HCT116 (cell line): Measurements from ENCODE around the gene TCF12. TPM values are rescaled to one million over a fixed set of nuclear protein-coding genes. Genes with fewer than 3 reads are reported as not detected.
A peak's percentile ranks its signal among the peaks of the same experiment; 100 is the strongest.

Experiments
- ATAC-seq: fragments of 200-7000 bp; cut with Tn5 transposase; 2 replicates; pipeline ENCODE4 v1.9.1; 2020; ENCODE audit warnings: mild to moderate bottlenecking, moderate library complexity
- BruUV-seq: library from RNA; stranded (reverse); fragments of 400-500 nt; replicated peaks from 2 replicates; lab custom pipeline; 2021; lab: Mats Ljungman, UMichigan
- CTCF ChIA-PET: fragments of 300-600 bp; sonication (Branson Sonifier 250); formaldehyde crosslinking; loops from one replicate; lab custom pipeline; 2021; ENCODE audit warnings: antibody characterized with exemption; lab: Charles Lee
- POLR2A ChIA-PET: fragments of 300-600, 350-600 bp; sonication (Branson Sonifier 250); formaldehyde crosslinking; loops from one replicate; lab custom pipeline; 2021; ENCODE audit warnings: antibody characterized with exemption; lab: Charles Lee
- RAD21 ChIA-PET, 2 experiments: fragments of 300-600 bp; sonication (Branson Sonifier 250); formaldehyde crosslinking; loops; one replicate each; lab custom pipeline; 2023; ENCODE audit warnings: low total read pairs in 2 of 2; ENCODE audit not compliant: uncharacterized antibody in 2 of 2, unreplicated experiment in 2 of 2, low non-redundant PET in 1 of 2; lab: Charles Lee
- DNase-seq: peaks from one replicate; pipeline ENCODE4 v3.0.0-alpha.2; 2010; ENCODE audit warnings: low read depth, low spot score
- H2AFZ ChIP-seq: fragments of 200-600 bp; shearing (Covaris generic), sonication (generic); 2 replicates; pipeline ENCODE4 v1.6.1; 2017; ENCODE audit warnings: low read depth, mixed run types, mixed read lengths, antibody characterized with exemption, low read length; ENCODE audit not compliant: poor library complexity, severe bottlenecking
- H3K27ac ChIP-seq: 2 replicates; pipeline ENCODE4 v1.5.1; 2012; ENCODE audit warnings: low read depth, low read length
- H3K27me3 ChIP-seq: fragments of 200-600 bp; sonication (generic); 2 replicates; pipeline ENCODE4 v1.6.1; 2016; ENCODE audit warnings: mixed run types, low read length, mixed read lengths; ENCODE audit not compliant: insufficient read depth
- H3K36me3 ChIP-seq, 2 experiments: fragments of 200-500 bp in 1 of 2; fragments of 200-600 bp in 1 of 2; sonication (Bioruptor generic) in 1 of 2; sonication (generic) in 1 of 2; 2 replicates each; pipeline versions ENCODE4 v1.5.1 to v1.6.1; 2014 to 2016; ENCODE audit warnings: low read length in 2 of 2, inconsistent platforms in 1 of 2, mixed read lengths in 1 of 2, mixed run types in 1 of 2; ENCODE audit not compliant: insufficient read depth in 2 of 2, control insufficient read depth in 1 of 2
- H3K4me1 ChIP-seq, 2 experiments: fragments of 200-600 bp in 1 of 2; sonication (generic) in 1 of 2; 2 replicates each; pipeline versions ENCODE4 v1.5.1 to v1.6.1; 2012 to 2017; ENCODE audit warnings: low read length in 2 of 2, inconsistent platforms in 1 of 2, mild to moderate bottlenecking in 1 of 2, mixed read lengths in 1 of 2, mixed run types in 1 of 2, moderate library complexity in 1 of 2; ENCODE audit not compliant: insufficient read depth in 2 of 2, control insufficient read depth in 1 of 2
- H3K4me2 ChIP-seq: fragments of 200-600 bp; sonication (generic); 2 replicates; pipeline ENCODE4 v1.6.1; 2017; ENCODE audit warnings: mixed run types, low read length, mixed read lengths
- H3K4me3 ChIP-seq, 2 experiments: fragments of 200-600 bp in 1 of 2; sonication (generic) in 1 of 2; replicated peaks in 1 of 2; 2 replicates each; pipeline ENCODE4 v1.5.1; 2011 to 2016; ENCODE audit warnings: low read length in 2 of 2, control low read depth in 1 of 2, low read depth in 1 of 2, mild to moderate bottlenecking in 1 of 2, mixed read lengths in 1 of 2, mixed run types in 1 of 2
- H3K79me2 ChIP-seq: fragments of 200-600 bp; sonication (generic); 2 replicates; pipeline ENCODE4 v1.6.1; 2017; ENCODE audit warnings: mild to moderate bottlenecking, mixed run types, low read length, moderate library complexity, mixed read lengths; ENCODE audit not compliant: insufficient read depth
- H3K9ac ChIP-seq: fragments of 200-600 bp; sonication (generic); 2 replicates; pipeline ENCODE4 v1.6.1; 2016; ENCODE audit warnings: low read length, mixed read lengths
- H3K9me2 ChIP-seq: fragments of 200-600 bp; sonication (generic), shearing (Covaris generic); 2 replicates; pipeline ENCODE4 v1.6.1; 2017; ENCODE audit warnings: mixed run types, mild to moderate bottlenecking, moderate library complexity; ENCODE audit not compliant: insufficient read depth
- H3K9me3 ChIP-seq, 2 experiments: fragments of 200-500 bp in 1 of 2; fragments of 200-600 bp in 1 of 2; sonication (Bioruptor generic) in 1 of 2; sonication (generic) in 1 of 2; 2 replicates each; pipeline ENCODE4 v1.6.1; 2014 to 2017; ENCODE audit warnings: low read length in 2 of 2, mixed read lengths in 2 of 2, inconsistent platforms in 1 of 2, low read depth in 1 of 2, mild to moderate bottlenecking in 1 of 2, mixed run types in 1 of 2, moderate library complexity in 1 of 2; ENCODE audit not compliant: control insufficient read depth in 1 of 2, insufficient read depth in 1 of 2
- H4K20me1 ChIP-seq: fragments of 200-600 bp; sonication (generic), shearing (Covaris generic); 2 replicates; pipeline ENCODE4 v1.6.1; 2017; ENCODE audit warnings: mixed run types, mild to moderate bottlenecking, moderate library complexity; ENCODE audit not compliant: insufficient read depth
- ATF3 ChIP-seq: IDR thresholded peaks from 2 replicates; pipeline ENCODE4 v1.6.1; 2012
- CBX3 ChIP-seq: IDR thresholded peaks from 2 replicates; pipeline ENCODE4 v1.6.1; 2012; ENCODE audit warnings: low read depth
- CEBPB ChIP-seq: IDR thresholded peaks from 2 replicates; pipeline ENCODE4 v1.6.1; 2012; ENCODE audit warnings: low read depth
- ELF1 ChIP-seq: IDR thresholded peaks from 2 replicates; pipeline ENCODE4 v1.6.1; 2012; ENCODE audit warnings: low read depth, borderline replicate concordance
- EZH2phosphoT487 ChIP-seq: fragments of 200-600 bp; IDR thresholded peaks from 2 replicates; pipeline ENCODE4 v1.6.1; 2018; ENCODE audit warnings: antibody characterized with exemption, borderline replicate concordance
- FOSL1 ChIP-seq: IDR thresholded peaks from 2 replicates; pipeline ENCODE4 v1.6.1; 2012; ENCODE audit warnings: low read depth
- JUND ChIP-seq: IDR thresholded peaks from 2 replicates; pipeline ENCODE4 v1.6.1; 2012
- MAX ChIP-seq: IDR thresholded peaks from 2 replicates; pipeline ENCODE4 v1.6.1; 2012
- POLR2A ChIP-seq: IDR thresholded peaks from 2 replicates; pipeline ENCODE4 v1.7.0; 2011; ENCODE audit warnings: borderline replicate concordance; ENCODE audit not compliant: insufficient read depth, insufficient read length; ENCODE audit errors: extremely low read depth
- POLR2AphosphoS5 ChIP-seq: IDR thresholded peaks from 2 replicates; pipeline ENCODE4 v1.6.1; 2011; ENCODE audit warnings: mild to moderate bottlenecking, low read depth, low read length, moderate library complexity
- RAD21 ChIP-seq: IDR thresholded peaks from 2 replicates; pipeline ENCODE4 v1.6.1; 2012; ENCODE audit warnings: low read depth, mild to moderate bottlenecking
- REST ChIP-seq: IDR thresholded peaks from 2 replicates; pipeline ENCODE4 v1.6.1; 2012; ENCODE audit warnings: low read depth
- SP1 ChIP-seq: IDR thresholded peaks from 2 replicates; pipeline ENCODE4 v1.6.1; 2012; ENCODE audit warnings: low read depth
- YY1 ChIP-seq: IDR thresholded peaks from 2 replicates; pipeline ENCODE4 v1.6.1; 2011; ENCODE audit warnings: low read length, low read depth, moderate library complexity, mild to moderate bottlenecking; ENCODE audit not compliant: insufficient replicate concordance; ENCODE audit errors: extremely low read depth
- ZFX ChIP-seq: fragments of 450-650 bp; IDR thresholded peaks from 2 replicates; pipeline ENCODE4 v1.6.1; 2017
- intact Hi-C: fragments of 100-400 bp; cut with micrococcal nuclease; formaldehyde crosslinking; loops from 2 replicates; pipeline ENCODE4 v1.10.0; 2022
- total RNA-seq: library from RNA; stranded (reverse); gene quantifications from one replicate; pipeline ENCODE4 v1.2.1, GENCODE V29; 2021; ENCODE audit not compliant: unreplicated experiment

The TCF12 gene
- total RNA-seq, 1 experiment from 2014 or later: 71.6 TPM

- no peaks in the 10 kb centered on the region for H3K9me3 ChIP-seq
- H2AFZ ChIP-seq: no peak overlapping the region
- ATAC-seq: peak; percentile 88
- ChIA-PET POLR2A (no interaction called here), RAD21 (no interaction called here), CTCF (no interaction called here)
- H3K27me3 ChIP-seq: no peaks in the 10 kb centered on the region
- H3K79me2 ChIP-seq: peaks cover 42% of the 10 kb centered on the region
- H3K4me3 ChIP-seq: no peak overlapping the region
- no peaks in the 10 kb centered on the region for H3K36me3 ChIP-seq
- peak overlapping the region; percentile 31 for H3K4me2 ChIP-seq
- no peaks in the 10 kb centered on the region for H4K20me1 ChIP-seq
- BruUV-seq: no TSS peak
- H3K4me1 ChIP-seq: peaks cover 0 to 22% of the 10 kb centered on the region in 2 experiments; a peak in 2 of 4 replicates
- no peak overlapping the region for H3K9ac ChIP-seq
- no peak overlapping the region for H3K27ac ChIP-seq
- DNase-seq: peak; percentile 66
- intact Hi-C loops: no loop called here
- no peaks in the 10 kb centered on the region for H3K9me2 ChIP-seq
- peak; percentile 57; the same call in 1 of the 2 replicates for TF ChIP-seq FOSL1
- TF ChIP-seq POLR2A: no peak
- TF ChIP-seq POLR2AphosphoS5: no peak
- peak; percentile 40; the same call in 1 of the 2 replicates for TF ChIP-seq SP1
- no peak for TF ChIP-seq YY1
- TF ChIP-seq CBX3: no peak
- no peak for TF ChIP-seq MAX
- TF ChIP-seq CEBPB: no peak
- no peak for TF ChIP-seq ATF3
- TF ChIP-seq ZFX: no peak
- TF ChIP-seq JUND: peak; percentile 48
- no peak for TF ChIP-seq RAD21
- no peak for TF ChIP-seq ELF1
- TF ChIP-seq EZH2phosphoT487: no peak
- TF ChIP-seq REST: no peak
Measured at GRCh38 chr15:57060799-57061198, 142.4 kb downstream of the TCF12 start.
